ENCODE measurements around the gene ANTXR2.

The ANTXR2 gene

GRCh38 chr4:79865201-79865597 is 207.8 kb downstream of the ANTXR2 start:
- peak; percentile 37 for DNase-seq (ENCODE audit: low spot score)

DNA sequence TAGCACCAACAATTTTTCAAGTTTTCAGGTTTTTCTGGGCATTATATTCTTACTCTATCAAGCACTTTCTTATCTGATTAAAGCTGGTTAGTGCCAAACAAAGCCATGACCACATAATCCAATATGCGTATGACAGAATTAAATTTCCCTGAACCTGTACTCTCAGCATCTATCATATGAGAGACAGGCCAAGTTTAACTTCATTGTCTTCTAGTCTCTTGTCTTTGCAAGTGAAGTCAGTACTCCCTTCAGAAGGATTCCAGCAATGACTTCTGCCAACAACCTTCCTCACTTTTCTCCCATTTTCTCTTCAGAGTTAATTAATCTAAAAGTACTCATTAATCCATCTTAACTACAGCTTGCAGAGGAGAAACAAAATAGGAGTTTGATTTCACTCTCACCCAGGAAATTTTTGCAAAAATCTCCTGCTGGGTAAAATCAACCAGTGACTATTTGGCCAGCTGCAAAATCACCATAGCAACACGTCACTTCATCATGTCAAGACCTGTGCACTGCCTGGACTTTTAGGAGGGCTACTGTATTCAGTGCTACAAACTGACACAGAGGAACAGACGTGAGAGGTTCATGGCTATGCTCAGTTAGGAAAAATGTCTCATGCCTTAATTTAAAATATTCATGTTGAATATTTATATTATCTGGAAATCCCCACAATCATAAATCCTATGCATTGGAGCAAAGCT is 208.4 kb downstream of the ANTXR2 start:
- no peak for DNase-seq (ENCODE audit: low spot score)

DNA sequence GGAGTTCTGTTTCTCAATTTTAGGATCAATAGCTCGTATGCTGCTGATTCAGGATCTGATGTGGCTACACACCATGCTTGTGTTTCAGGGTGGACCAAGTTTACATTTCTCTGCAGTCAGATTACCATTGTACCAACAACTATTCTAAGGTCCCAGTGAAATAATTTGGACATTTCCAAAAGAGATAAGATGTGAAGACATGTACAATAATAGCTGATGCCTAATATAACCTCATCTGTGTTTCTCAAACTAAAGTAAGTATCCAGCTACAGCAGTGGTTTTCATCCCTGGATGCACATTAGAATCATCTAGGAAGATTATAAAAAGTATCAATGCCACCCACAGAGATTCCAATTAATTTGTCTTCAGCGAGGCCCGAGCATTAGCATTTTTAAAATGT is 209.7 kb downstream of the ANTXR2 start:
- DNase-seq (ENCODE audit: low spot score) = no peak

DNA sequence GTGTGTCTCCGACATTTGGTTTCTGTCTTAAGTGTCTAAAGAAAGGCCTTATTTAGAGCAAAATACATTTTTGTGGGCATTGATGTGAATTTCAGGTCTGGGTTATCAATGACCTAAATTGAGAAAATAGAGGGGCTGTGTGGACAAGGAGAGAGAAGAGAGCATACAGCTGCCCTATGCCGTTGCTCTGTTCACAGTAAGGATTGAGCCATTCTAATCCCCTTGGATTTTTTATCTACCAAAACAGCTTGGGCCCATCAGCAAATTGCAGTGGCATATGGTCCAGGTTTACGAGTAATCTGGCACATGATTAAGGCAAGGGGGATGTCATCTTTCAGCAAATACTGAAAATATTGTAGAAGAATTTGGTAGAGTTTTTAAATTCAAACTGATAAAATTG is 210.2 kb downstream of the ANTXR2 start:
- DNase-seq (ENCODE audit: low spot score) = no peak

DNA sequence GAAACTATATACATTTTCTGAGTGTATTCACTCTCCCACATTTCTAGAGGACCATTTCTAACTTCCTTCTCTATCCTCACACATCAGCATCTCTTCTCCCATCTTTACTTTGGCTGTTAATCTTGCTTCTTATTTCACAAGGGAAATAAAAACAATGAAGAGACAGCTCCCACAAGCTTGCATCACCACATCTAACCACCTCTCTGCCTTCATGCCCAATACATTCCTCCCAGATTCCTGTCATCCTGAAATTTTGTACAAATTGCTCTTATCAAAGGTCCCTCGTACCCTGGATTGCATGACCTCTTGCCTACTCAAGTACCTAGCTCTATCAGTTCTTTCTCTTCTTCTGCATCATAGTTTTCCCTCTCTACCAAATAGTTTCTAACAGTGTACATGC is 215.2 kb downstream of the ANTXR2 start:
- DNase-seq (ENCODE audit: low spot score) = no peak

- DNase-seq (ENCODE audit: low spot score) = no peak
These were observed 216.8 kb downstream of the ANTXR2 start for GRCh38 chr4:79856196-79856595.

- no peak for DNase-seq (ENCODE audit: low spot score)
These were observed 218.1 kb downstream of the ANTXR2 start for GRCh38 chr4:79854856-79855502.

- DNase-seq (ENCODE audit: low spot score) = peak; percentile 13
These were observed 220.7 kb downstream of the ANTXR2 start for GRCh38 chr4:79852305-79852730.

DNA sequence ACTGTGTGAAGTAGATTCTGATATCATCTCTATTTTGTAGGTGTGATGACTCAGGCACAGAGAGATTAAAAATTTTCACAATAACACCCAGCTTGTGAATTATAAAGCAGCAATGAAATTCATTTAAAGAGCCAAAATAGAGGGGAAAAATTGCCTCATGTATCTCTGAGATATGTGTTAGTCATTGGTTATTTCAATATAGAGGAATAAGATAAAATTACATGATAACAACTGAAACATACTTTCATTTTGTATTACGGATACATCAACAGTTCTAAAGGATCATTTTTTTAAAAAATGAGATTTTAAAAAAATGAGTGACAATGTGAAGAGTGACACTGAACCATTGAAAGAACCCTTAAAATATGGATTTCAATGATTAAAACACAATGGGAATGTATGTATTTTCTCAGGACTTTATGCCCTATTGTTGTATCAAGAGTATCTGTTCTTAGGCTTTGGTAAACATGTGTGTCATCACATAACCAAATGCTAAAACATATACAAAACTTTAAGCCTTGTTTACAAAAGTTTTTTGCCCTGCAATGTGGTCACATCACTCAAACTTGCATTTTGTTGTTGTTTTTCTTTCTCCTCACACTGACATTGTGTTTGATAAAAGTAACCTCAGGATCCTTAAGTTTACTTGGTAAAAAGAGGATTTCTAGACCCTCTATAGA is 221.3 kb downstream of the ANTXR2 start:
- no peak for DNase-seq (ENCODE audit: low spot score)
